ENCODE data around the gene SPTBN2. TPM values are rescaled to one million over a fixed set of nuclear protein-coding genes. Genes with fewer than 3 reads are reported as not detected.

Gene SPTBN2
- total and polyA plus RNA-seq, 2 donors (not counting 3 experiments of a cell fraction or from before 2014, with no cell fraction given): 3.8 to 19.8 TPM

GRCh38 chr11:66708701-66709100 is 20.3 kb downstream of the SPTBN2 start:
- Histone ChIP-seq H3K4me3 (replicated peaks in 1 of 3; ENCODE audit: insufficient read depth in 1 of 3, low read depth in 1 of 3, low read length in 3 of 3) (no peak overlapping the region), H3K36me3 (ENCODE audit: control insufficient read depth in 2 of 2, extremely low read depth in 1 of 2, insufficient read depth in 2 of 2, low read length in 2 of 2) (no peaks in the 10 kb centered on the region), H3K4me1 (ENCODE audit: control insufficient read depth, extremely low read depth, insufficient read depth, low read length) (no peaks in the 10 kb centered on the region), H3K27ac (ENCODE audit: insufficient read depth, low read depth, low read length) (no peak overlapping the region), H2AFZ (ENCODE audit: low read depth, low read length) (no peak overlapping the region), H3K27me3 (ENCODE audit: control insufficient read depth in 2 of 2, insufficient read depth in 2 of 2, low read length in 2 of 2) (no peaks in the 10 kb centered on the region), H3K9me3 (replicated peaks; ENCODE audit: control insufficient read depth, insufficient read depth, low read length) (no peaks in the 10 kb centered on the region), H3K9me1 (replicated peaks; ENCODE audit: control insufficient read depth, extremely low read depth, insufficient read depth, low read length) (no peaks in the 10 kb centered on the region), H3K79me2 (ENCODE audit: control insufficient read depth, insufficient read depth, low read length) (no peaks in the 10 kb centered on the region), H3K4me2 (ENCODE audit: insufficient read depth, low read length) (no peak overlapping the region), H3K9ac (replicated peaks; ENCODE audit: extremely low read depth, insufficient read depth, low read length) (no peak overlapping the region), H4K20me1 (replicated peaks; ENCODE audit: control insufficient read depth, extremely low read depth, insufficient read depth, low read length) (no peaks in the 10 kb centered on the region)
- BruUV-seq (replicated peaks): no TSS peak
- POLR2A ChIA-PET: no interaction called here
- intact Hi-C loops (cut with micrococcal nuclease): no loop called here
- CTCF ChIA-PET: interaction anchor here (1.2 to 1.3 kb wide), 2 partner anchors 13 to 17 kb away, joined by 3 to 4 read pairs; no protein-coding TSS in a partner anchor
- DNase-seq (ENCODE audit: low read depth, low spot score) (no peak), FAIRE-seq (no peak)
- dilution Hi-C loops (cut with MboI; ENCODE audit: extremely low pct_ligation_motif_present, low sequenced_read_pairs): no loop called here
- TF ChIP-seq JUN (IDR thresholded peaks at IDR 0.05; ENCODE audit: borderline replicate concordance, insufficient read depth, insufficient read length, low read depth): no peak
- no peak for TF ChIP-seq POLR2AphosphoS5 (IDR thresholded peaks at IDR 0.05; ENCODE audit: insufficient read depth, low read depth, low read length)
- no peak for TF ChIP-seq FOS (IDR thresholded peaks at IDR 0.05; ENCODE audit: borderline replicate concordance, insufficient read depth, low read length)

- H3K36me3 ChIP-seq (ENCODE audit: control insufficient read depth in 2 of 2, extremely low read depth in 1 of 2, insufficient read depth in 2 of 2, low read length in 2 of 2): no peaks in the 10 kb centered on the region
- no peak overlapping the region for H2AFZ ChIP-seq (ENCODE audit: low read depth, low read length)
- no peak for DNase-seq (ENCODE audit: low read depth, low spot score)
- TF ChIP-seq JUN (IDR thresholded peaks at IDR 0.05; ENCODE audit: borderline replicate concordance, insufficient read depth, insufficient read length, low read depth) (no peak), FOS (IDR thresholded peaks at IDR 0.05; ENCODE audit: borderline replicate concordance, insufficient read depth, low read length) (no peak), CTCF (IDR thresholded peaks at IDR 0.05; ENCODE audit: extremely low read depth in 1 of 2, insufficient read depth in 1 of 2, low read depth in 1 of 2, low read length in 2 of 2) (no peak), MYC (IDR thresholded peaks at IDR 0.05; ENCODE audit: low read depth, low read length) (no peak)
- H3K9me3 ChIP-seq (replicated peaks; ENCODE audit: control insufficient read depth, insufficient read depth, low read length): no peaks in the 10 kb centered on the region
- FAIRE-seq: no peak
- H3K4me3 ChIP-seq (replicated peaks in 1 of 3; ENCODE audit: insufficient read depth in 1 of 3, low read depth in 1 of 3, low read length in 3 of 3): no peak overlapping the region
- ChIA-PET CTCF (interaction anchor here (1.2 to 1.3 kb wide), 2 partner anchors 13 to 17 kb away, joined by 3 to 4 read pairs; no protein-coding TSS in a partner anchor), POLR2A (interaction anchor here (0.6 kb wide), 1 partner anchor 24 kb away, joined by 4 read pairs; no protein-coding TSS in a partner anchor)
- intact Hi-C loops (cut with micrococcal nuclease): no loop called here
- H3K4me2 ChIP-seq (ENCODE audit: insufficient read depth, low read length): no peak overlapping the region
- dilution Hi-C loops (cut with MboI; ENCODE audit: extremely low pct_ligation_motif_present, low sequenced_read_pairs): no loop called here
- H3K79me2 ChIP-seq (ENCODE audit: control insufficient read depth, insufficient read depth, low read length): no peaks in the 10 kb centered on the region
- H3K4me1 ChIP-seq (ENCODE audit: control insufficient read depth, extremely low read depth, insufficient read depth, low read length): no peaks in the 10 kb centered on the region
- H3K27ac ChIP-seq (ENCODE audit: insufficient read depth, low read depth, low read length): no peak overlapping the region
- H3K9me1 ChIP-seq (replicated peaks; ENCODE audit: control insufficient read depth, extremely low read depth, insufficient read depth, low read length): no peaks in the 10 kb centered on the region
- H3K9ac ChIP-seq (replicated peaks; ENCODE audit: extremely low read depth, insufficient read depth, low read length): no peak overlapping the region
- H4K20me1 ChIP-seq (replicated peaks; ENCODE audit: control insufficient read depth, extremely low read depth, insufficient read depth, low read length): no peaks in the 10 kb centered on the region
- no peaks in the 10 kb centered on the region for H3K27me3 ChIP-seq (ENCODE audit: control insufficient read depth in 2 of 2, insufficient read depth in 2 of 2, low read length in 2 of 2)
- no TSS peak for BruUV-seq (replicated peaks)
Observed at GRCh38 chr11:66708094-66708493, 20.9 kb downstream of the SPTBN2 start.

Data from endothelial cell of umbilical vein (primary cell).